Midbrain (tissue), 1 donor: ENCODE results near the gene CALN1.
"Not testable (repeated sequence)": the region's sequence is repeated elsewhere in the genome, so short reads cannot be mapped to it uniquely, and the experiment has no call there.

Experiments
- DNase-seq: peaks from one replicate; lab custom pipeline; 2025; lab: John Stamatoyannopoulos, UW

Gene CALN1

GRCh38 chr7:71867626-71868025 is 544.5 kb downstream of the CALN1 start:
- no peak for DNase-seq

- no peak for DNase-seq
These were observed 547.0 kb downstream of the CALN1 start for GRCh38 chr7:71865172-71865571.

- DNase-seq: no peak
These were observed 548.0 kb downstream of the CALN1 start for GRCh38 chr7:71864130-71864529.

- DNase-seq: no peak
These were observed 551.6 kb downstream of the CALN1 start for GRCh38 chr7:71860572-71860971.

- DNase-seq: no peak
These were observed 554.8 kb downstream of the CALN1 start for GRCh38 chr7:71857338-71857737.

GRCh38 chr7:71854546-71855397 is 557.4 kb downstream of the CALN1 start:
- DNase-seq: no peak

GRCh38 chr7:71851776-71852498 is 560.2 kb downstream of the CALN1 start:
- no peak for DNase-seq

- DNase-seq: no peak
These were observed 566.0 kb downstream of the CALN1 start for GRCh38 chr7:71846160-71846559.

- DNase-seq: peak; percentile 32
These were observed 568.5 kb downstream of the CALN1 start for GRCh38 chr7:71843676-71844075.

- DNase-seq: no peak
These were observed 569.4 kb downstream of the CALN1 start for GRCh38 chr7:71842786-71843185.

- no peak for DNase-seq
These were observed 569.8 kb downstream of the CALN1 start for GRCh38 chr7:71842381-71842780.

GRCh38 chr7:71835056-71835455 is 577.1 kb downstream of the CALN1 start:
- DNase-seq: no peak

- DNase-seq: no peak
These were observed 582.6 kb downstream of the CALN1 start for GRCh38 chr7:71829515-71829914.

GRCh38 chr7:71828361-71828760 is 583.8 kb downstream of the CALN1 start:
- DNase-seq: no peak

- DNase-seq: no peak
These were observed 586.0 kb downstream of the CALN1 start for GRCh38 chr7:71826141-71826540.

- DNase-seq: no peak
These were observed 588.0 kb downstream of the CALN1 start for GRCh38 chr7:71824006-71824760.

- DNase-seq: not testable (repeated sequence)
These were observed 589.7 kb downstream of the CALN1 start for GRCh38 chr7:71822406-71822805.

GRCh38 chr7:71817916-71818315 is 594.2 kb downstream of the CALN1 start:
- no peak for DNase-seq

- no peak for DNase-seq
These were observed 604.0 kb downstream of the CALN1 start for GRCh38 chr7:71808115-71808514.

- DNase-seq: no peak
These were observed 607.9 kb downstream of the CALN1 start for GRCh38 chr7:71804256-71804655.

- no peak for DNase-seq
These were observed 610.2 kb downstream of the CALN1 start for GRCh38 chr7:71801976-71802375.

GRCh38 chr7:71800321-71800720 is 611.8 kb downstream of the CALN1 start:
- DNase-seq: no peak

- no peak for DNase-seq
These were observed 616.7 kb downstream of the CALN1 start for GRCh38 chr7:71795410-71795809.
